Kidney epithelial cell (primary cell): ENCODE data around the gene SHPK. TPM values are rescaled to one million over a fixed set of nuclear protein-coding genes. Genes with fewer than 3 reads are reported as not detected.

Source experiments
- DNase-seq: peaks from one replicate; pipeline ENCODE4 v3.0.0-alpha.2; 2010; ENCODE audit warnings: low read depth
- H3K27me3 ChIP-seq: 2 replicates; pipeline ENCODE4 v1.6.0; 2011; ENCODE audit warnings: low read length; ENCODE audit not compliant: control insufficient read depth, insufficient read depth
- H3K36me3 ChIP-seq: 2 replicates; pipeline ENCODE4 v1.5.1; 2011; ENCODE audit warnings: low read length; ENCODE audit not compliant: control insufficient read depth, insufficient read depth
- H3K4me3 ChIP-seq: 2 replicates; pipeline ENCODE4 v1.5.1; 2011; ENCODE audit warnings: low read depth, mild to moderate bottlenecking, control low read depth, low read length
- total RNA-seq: library from RNA; depleted of rRNA; stranded (reverse); fragments of >200 nt; gene quantifications from 2 replicates; pipeline ENCODE4 v1.2.3, GENCODE V29; 2015
- TF ChIP-seq, protein P1 (sequence below): IDR thresholded peaks from 2 replicates; pipeline ENCODE4 v1.5.1; 2011; ENCODE audit warnings: mild to moderate bottlenecking, moderate library complexity, low read length, control low read depth, inconsistent platforms; ENCODE audit not compliant: insufficient read depth, poor library complexity, severe bottlenecking

SHPK gene
- total RNA-seq, 1 donor from 2014 or later = 17.5 TPM

DNA sequence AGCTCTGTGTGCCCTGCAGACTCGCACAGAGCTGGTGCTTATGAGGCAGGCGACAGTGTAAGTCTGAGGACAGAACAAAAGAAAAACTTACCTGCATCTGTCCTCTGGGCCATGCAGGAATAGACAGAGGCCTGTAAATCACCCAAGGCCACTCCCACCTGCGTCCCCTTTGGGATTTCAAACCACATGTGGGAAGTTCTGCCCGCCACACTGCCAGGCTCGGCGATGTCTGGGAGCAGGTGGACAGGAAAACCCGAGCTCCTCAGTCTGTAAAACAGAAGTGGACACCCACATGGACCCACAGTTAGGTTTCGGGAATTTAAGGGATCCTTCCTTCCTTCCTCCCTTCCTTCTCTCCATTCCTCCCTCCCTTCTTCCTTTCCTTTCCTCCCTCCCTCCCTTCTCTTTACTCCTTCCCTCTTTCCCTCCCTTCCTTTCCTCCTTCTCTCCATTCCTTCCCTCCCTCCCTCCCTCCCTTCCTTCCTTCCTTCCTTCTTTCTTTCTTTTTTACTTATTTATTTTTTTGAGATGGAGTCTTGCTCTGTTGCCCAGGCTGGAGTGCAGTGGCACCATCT is 14.8 kb downstream of the SHPK start:
- H3K36me3 ChIP-seq = peaks cover 3% of the 10 kb centered on the region
- DNase-seq = no peak
- H3K4me3 ChIP-seq = no peak overlapping the region
- no peaks in the 10 kb centered on the region for H3K27me3 ChIP-seq
- TF ChIP-seq, protein P1, sequence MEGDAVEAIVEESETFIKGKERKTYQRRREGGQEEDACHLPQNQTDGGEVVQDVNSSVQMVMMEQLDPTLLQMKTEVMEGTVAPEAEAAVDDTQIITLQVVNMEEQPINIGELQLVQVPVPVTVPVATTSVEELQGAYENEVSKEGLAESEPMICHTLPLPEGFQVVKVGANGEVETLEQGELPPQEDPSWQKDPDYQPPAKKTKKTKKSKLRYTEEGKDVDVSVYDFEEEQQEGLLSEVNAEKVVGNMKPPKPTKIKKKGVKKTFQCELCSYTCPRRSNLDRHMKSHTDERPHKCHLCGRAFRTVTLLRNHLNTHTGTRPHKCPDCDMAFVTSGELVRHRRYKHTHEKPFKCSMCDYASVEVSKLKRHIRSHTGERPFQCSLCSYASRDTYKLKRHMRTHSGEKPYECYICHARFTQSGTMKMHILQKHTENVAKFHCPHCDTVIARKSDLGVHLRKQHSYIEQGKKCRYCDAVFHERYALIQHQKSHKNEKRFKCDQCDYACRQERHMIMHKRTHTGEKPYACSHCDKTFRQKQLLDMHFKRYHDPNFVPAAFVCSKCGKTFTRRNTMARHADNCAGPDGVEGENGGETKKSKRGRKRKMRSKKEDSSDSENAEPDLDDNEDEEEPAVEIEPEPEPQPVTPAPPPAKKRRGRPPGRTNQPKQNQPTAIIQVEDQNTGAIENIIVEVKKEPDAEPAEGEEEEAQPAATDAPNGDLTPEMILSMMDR = no peak

GRCh38 chr17:3615160-3615870 is 20.7 kb downstream of the SHPK start:
- Histone ChIP-seq H3K27me3 (no peaks in the 10 kb centered on the region), H3K36me3 (peaks cover 4% of the 10 kb centered on the region), H3K4me3 (no peak overlapping the region)
- no peak for DNase-seq
- TF ChIP-seq, protein P1 = no peak

DNA sequence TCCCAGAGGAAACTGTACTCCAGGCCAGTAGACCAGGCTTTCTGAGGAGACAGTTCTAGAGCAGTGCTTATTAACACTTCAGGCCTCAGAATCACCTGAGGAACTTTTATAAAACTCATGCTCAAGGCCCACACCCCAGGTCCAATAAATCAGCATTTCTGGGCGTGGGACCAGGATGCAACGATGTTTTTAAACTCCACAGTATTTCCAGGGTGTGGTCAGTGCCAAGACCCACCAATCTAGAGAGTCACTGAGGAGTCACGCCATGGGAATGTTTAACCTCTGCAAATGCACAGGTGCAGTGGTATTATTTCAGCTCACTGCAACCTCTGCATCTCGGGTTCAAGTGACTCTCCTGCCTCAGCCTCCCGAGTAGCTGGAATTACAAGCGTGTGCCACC is 22.9 kb downstream of the SHPK start:
- no peak for DNase-seq
- Histone ChIP-seq H3K27me3 (no peaks in the 10 kb centered on the region), H3K4me3 (no peak overlapping the region), H3K36me3 (peaks cover 7% of the 10 kb centered on the region)
- TF ChIP-seq, protein P1 = no peak

GRCh38 chr17:3610523-3610922 is 25.5 kb downstream of the SHPK start:
- no peak for DNase-seq
- peaks cover 6% of the 10 kb centered on the region for H3K36me3 ChIP-seq
- H3K4me3 ChIP-seq = no peak overlapping the region
- TF ChIP-seq, protein P1 = no peak
- H3K27me3 ChIP-seq = no peaks in the 10 kb centered on the region

DNA sequence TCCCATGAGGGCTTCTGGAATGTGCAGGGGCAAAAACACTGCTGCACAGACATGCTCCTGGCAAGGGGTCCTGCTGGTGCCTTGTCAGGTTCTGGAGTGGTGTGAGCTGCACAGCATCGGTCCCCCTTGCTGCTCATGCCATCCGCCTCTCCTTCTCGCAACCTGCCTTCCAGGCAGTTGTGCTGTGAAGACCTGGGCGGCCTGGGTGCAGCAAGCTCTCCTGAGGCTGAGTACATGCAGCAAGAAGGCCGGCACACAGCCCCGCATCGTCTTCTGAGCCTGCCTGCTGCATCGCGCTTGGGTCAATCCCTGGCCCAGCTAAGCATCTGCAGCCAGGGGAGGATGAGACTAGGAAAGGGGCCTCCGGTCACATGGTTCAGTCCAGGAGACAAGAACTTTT is 26.4 kb downstream of the SHPK start:
- peaks cover 3% of the 10 kb centered on the region for H3K36me3 ChIP-seq
- TF ChIP-seq, protein P1 = no peak

GRCh38 chr17:3603870-3604259 is 32.2 kb downstream of the SHPK start:
- Histone ChIP-seq H3K36me3 (no peaks in the 10 kb centered on the region), H3K27me3 (no peaks in the 10 kb centered on the region), H3K4me3 (no peak overlapping the region)
- no peak for DNase-seq
- TF ChIP-seq, protein P1 = no peak

More for the DNA sequence above, 26.4 kb downstream of the SHPK start:
- Histone ChIP-seq H3K27me3 (no peaks in the 10 kb centered on the region), H3K4me3 (no peak overlapping the region)
- DNase-seq = no peak
